ENCODE measurements around the gene TFDP2. TPM values are rescaled to one million over a fixed set of nuclear protein-coding genes. Genes with fewer than 3 reads are reported as not detected.

Gene TFDP2
- total RNA-seq, 1 experiment from 2014 or later: 55.4 TPM

GRCh38 chr3:141942006-141942405 is 207.3 kb downstream of the TFDP2 start (continued):
- TF ChIP-seq, protein P1, sequence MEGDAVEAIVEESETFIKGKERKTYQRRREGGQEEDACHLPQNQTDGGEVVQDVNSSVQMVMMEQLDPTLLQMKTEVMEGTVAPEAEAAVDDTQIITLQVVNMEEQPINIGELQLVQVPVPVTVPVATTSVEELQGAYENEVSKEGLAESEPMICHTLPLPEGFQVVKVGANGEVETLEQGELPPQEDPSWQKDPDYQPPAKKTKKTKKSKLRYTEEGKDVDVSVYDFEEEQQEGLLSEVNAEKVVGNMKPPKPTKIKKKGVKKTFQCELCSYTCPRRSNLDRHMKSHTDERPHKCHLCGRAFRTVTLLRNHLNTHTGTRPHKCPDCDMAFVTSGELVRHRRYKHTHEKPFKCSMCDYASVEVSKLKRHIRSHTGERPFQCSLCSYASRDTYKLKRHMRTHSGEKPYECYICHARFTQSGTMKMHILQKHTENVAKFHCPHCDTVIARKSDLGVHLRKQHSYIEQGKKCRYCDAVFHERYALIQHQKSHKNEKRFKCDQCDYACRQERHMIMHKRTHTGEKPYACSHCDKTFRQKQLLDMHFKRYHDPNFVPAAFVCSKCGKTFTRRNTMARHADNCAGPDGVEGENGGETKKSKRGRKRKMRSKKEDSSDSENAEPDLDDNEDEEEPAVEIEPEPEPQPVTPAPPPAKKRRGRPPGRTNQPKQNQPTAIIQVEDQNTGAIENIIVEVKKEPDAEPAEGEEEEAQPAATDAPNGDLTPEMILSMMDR (IDR thresholded peaks at IDR 0.05 in 2 of 3, conservative IDR thresholded peaks at IDR 0.05 in 1 of 3; ENCODE audit: borderline replicate concordance in 1 of 3, insufficient read depth in 1 of 3, low read depth in 2 of 3, low read length in 2 of 3): no peak
- TF ChIP-seq CBX3 (IDR thresholded peaks at IDR 0.05; ENCODE audit: low read depth) (no peak), JUND (IDR thresholded peaks at IDR 0.05) (no peak), ZBTB33 (IDR thresholded peaks at IDR 0.05; ENCODE audit: extremely low read depth, insufficient replicate concordance, low read length) (no peak), EGR1 (IDR thresholded peaks at IDR 0.05; ENCODE audit: low read depth) (no peak), CEBPB (IDR thresholded peaks at IDR 0.05; ENCODE audit: low read depth) (no peak)

DNA sequence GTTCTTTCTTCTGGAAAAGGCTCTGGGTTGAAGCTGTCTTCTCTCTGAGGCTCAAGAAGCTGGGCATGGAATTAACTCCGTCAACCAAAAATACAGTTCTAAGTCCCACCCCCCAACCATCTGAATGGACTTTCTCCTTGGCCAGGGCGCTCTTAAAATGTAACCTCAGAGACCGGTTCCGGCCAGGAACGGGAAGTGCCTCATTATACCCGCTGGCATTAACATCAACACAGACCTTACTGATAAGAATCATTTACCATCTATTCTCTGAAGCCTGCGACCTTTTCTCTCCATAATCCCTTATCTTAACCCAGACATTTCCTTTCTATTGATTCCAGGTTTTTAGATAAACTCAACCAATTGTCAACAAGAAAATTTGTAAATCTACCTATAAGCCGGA is 208.3 kb downstream of the TFDP2 start:
- BruUV-seq (replicated peaks): TSS peak; percentile 82
- intact Hi-C loops (cut with micrococcal nuclease): no loop called here
- Histone ChIP-seq H2AFZ (ENCODE audit: low read depth, low read length, poor library complexity, severe bottlenecking) (no peak overlapping the region), H3K9me3 (ENCODE audit: control insufficient read depth in 1 of 2, insufficient read depth in 1 of 2, low read depth in 1 of 2, low read length in 2 of 2) (no peaks in the 10 kb centered on the region), H3K36me3 (ENCODE audit: control insufficient read depth in 1 of 2, insufficient read depth in 2 of 2, low read length in 2 of 2) (no peaks in the 10 kb centered on the region), H3K4me3 (replicated peaks in 1 of 2; ENCODE audit: low read depth in 1 of 2, low read length in 2 of 2) (peak overlapping the region; percentile 42 to 54), H3K9ac (ENCODE audit: low read length) (peak overlapping the region; percentile 53), H3K79me2 (ENCODE audit: insufficient read depth, low read length) (no peaks in the 10 kb centered on the region), H3K27ac (ENCODE audit: low read depth, low read length) (peak overlapping the region; percentile 88), H4K20me1 (ENCODE audit: insufficient read depth) (no peaks in the 10 kb centered on the region), H3K9me2 (ENCODE audit: insufficient read depth) (no peaks in the 10 kb centered on the region), H3K27me3 (ENCODE audit: insufficient read depth, low read length) (no peaks in the 10 kb centered on the region), H3K4me1 (ENCODE audit: control insufficient read depth in 1 of 2, insufficient read depth in 2 of 2, low read length in 2 of 2) (peaks cover 44 to 55% of the 10 kb centered on the region in 2 experiments), H3K4me2 (ENCODE audit: low read length) (peak overlapping the region; percentile 77)
- ChIA-PET POLR2A (interaction anchor here (0.6 to 1.4 kb wide), 6 partner anchors 11 to 966 kb away, joined by 3 to 5 read pairs (median 4); no protein-coding TSS in a partner anchor), RAD21 (ENCODE audit: low non-redundant PET in 1 of 2, low total read pairs in 2 of 2, uncharacterized antibody in 2 of 2, unreplicated experiment in 2 of 2) (no interaction called here), CTCF (no interaction called here)
- DNase-seq (ENCODE audit: low read depth, low spot score) (peak; percentile 15), ATAC-seq (peak; percentile 53)
- TF ChIP-seq ZNF274 (IDR thresholded peaks at IDR 0.05; ENCODE audit: low read depth, low read length) (no peak), FOSL1 (IDR thresholded peaks at IDR 0.05; ENCODE audit: low read depth) (no peak), RAD21 (IDR thresholded peaks at IDR 0.05; ENCODE audit: low read depth) (no peak), SP1 (IDR thresholded peaks at IDR 0.05; ENCODE audit: low read depth) (no peak), EGR1 (IDR thresholded peaks at IDR 0.05; ENCODE audit: low read depth) (no peak), SIN3A (IDR thresholded peaks at IDR 0.05; ENCODE audit: low read depth) (no peak), ZFX (IDR thresholded peaks at IDR 0.05) (no peak), CBX3 (IDR thresholded peaks at IDR 0.05; ENCODE audit: low read depth) (no peak), CEBPB (IDR thresholded peaks at IDR 0.05; ENCODE audit: low read depth) (no peak), SRF (IDR thresholded peaks at IDR 0.05; ENCODE audit: low read depth) (no peak), POLR2AphosphoS5 (IDR thresholded peaks at IDR 0.05; ENCODE audit: low read depth, low read length) (no peak), EZH2 (IDR thresholded peaks at IDR 0.05) (no peak), POLR2A (IDR thresholded peaks at IDR 0.05; ENCODE audit: borderline replicate concordance, extremely low read depth, insufficient read depth, insufficient read length) (no peak), ZBTB33 (IDR thresholded peaks at IDR 0.05; ENCODE audit: extremely low read depth, insufficient replicate concordance, low read length) (no peak)
- TF ChIP-seq, protein P2, sequence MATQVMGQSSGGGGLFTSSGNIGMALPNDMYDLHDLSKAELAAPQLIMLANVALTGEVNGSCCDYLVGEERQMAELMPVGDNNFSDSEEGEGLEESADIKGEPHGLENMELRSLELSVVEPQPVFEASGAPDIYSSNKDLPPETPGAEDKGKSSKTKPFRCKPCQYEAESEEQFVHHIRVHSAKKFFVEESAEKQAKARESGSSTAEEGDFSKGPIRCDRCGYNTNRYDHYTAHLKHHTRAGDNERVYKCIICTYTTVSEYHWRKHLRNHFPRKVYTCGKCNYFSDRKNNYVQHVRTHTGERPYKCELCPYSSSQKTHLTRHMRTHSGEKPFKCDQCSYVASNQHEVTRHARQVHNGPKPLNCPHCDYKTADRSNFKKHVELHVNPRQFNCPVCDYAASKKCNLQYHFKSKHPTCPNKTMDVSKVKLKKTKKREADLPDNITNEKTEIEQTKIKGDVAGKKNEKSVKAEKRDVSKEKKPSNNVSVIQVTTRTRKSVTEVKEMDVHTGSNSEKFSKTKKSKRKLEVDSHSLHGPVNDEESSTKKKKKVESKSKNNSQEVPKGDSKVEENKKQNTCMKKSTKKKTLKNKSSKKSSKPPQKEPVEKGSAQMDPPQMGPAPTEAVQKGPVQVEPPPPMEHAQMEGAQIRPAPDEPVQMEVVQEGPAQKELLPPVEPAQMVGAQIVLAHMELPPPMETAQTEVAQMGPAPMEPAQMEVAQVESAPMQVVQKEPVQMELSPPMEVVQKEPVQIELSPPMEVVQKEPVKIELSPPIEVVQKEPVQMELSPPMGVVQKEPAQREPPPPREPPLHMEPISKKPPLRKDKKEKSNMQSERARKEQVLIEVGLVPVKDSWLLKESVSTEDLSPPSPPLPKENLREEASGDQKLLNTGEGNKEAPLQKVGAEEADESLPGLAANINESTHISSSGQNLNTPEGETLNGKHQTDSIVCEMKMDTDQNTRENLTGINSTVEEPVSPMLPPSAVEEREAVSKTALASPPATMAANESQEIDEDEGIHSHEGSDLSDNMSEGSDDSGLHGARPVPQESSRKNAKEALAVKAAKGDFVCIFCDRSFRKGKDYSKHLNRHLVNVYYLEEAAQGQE (IDR thresholded peaks at IDR 0.05; ENCODE audit: low read depth): no peak

Measured in HCT116 (cell line).